T47D (cell line): Measurements from ENCODE around the gene LDHD.
"Not testable (repeated sequence)": the region's sequence is repeated elsewhere in the genome, so short reads cannot be mapped to it uniquely, and the experiment has no call there.

Experiments used
- DNase-seq, 2 experiments: peaks; one replicate each; pipeline versions ENCODE4 v3.0.0 to v3.0.0-alpha.2; 2011 to 2012; ENCODE audit warnings: low read depth in 1 of 2, low spot score in 1 of 2
- JUND ChIP-seq: IDR thresholded peaks from 2 replicates; pipeline ENCODE4 v1.6.1; 2012; ENCODE audit warnings: low read depth
- in situ Hi-C: cut with HindIII; loops from 2 replicates; pipeline ENCODE4 v1.10.0; 2016; ENCODE audit warnings: low sequenced_read_pairs, low pct_unique_long_range_greater_than_20kb

Gene LDHD

GRCh38 chr16:75100603-75100990 lies 16.0 kb downstream of the LDHD start:
- in situ Hi-C loops, result no loop called here
- DNase-seq, result no peak
- TF ChIP-seq JUND, result no peak

- in situ Hi-C loops, result no loop called here
- DNase-seq, result no peak
These were observed 16.6 kb downstream of the LDHD start for GRCh38 chr16:75099738-75100602.

DNA sequence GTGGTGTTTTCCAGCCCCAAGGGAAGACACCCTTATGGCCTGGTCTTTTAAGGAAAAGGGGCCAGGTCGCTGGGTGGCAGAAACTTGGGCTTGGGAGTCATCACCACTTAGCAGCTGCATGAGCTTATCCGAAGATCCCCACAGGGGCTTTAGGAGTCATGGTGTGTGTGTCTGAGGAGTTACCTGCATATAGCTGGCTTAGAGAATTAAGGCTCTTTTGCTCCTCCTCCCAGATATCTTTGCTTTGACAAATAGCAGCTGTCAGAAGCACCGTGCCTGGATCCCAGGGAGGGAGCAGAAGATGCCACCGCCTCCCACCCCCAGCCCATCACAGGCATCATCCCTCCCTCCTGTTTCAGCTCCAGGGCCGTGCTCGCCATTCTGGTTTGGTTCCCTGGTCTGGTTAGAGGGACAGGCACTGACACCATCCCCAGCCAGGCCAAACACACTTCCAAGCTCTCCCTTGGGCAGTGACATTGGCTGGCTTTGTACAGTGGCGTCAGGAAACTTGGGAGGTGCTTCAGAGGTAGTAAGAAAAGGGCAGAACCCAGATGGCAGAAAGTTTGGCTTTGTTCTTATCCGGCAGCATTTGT lies 17.4 kb downstream of the LDHD start:
- in situ Hi-C loops, result no loop called here
- peak in 1 of 2 experiments; percentile 42 for DNase-seq
- no peak for TF ChIP-seq JUND

More at GRCh38 chr16:75099738-75100602, 16.6 kb downstream of the LDHD start:
- TF ChIP-seq JUND, result no peak

DNA sequence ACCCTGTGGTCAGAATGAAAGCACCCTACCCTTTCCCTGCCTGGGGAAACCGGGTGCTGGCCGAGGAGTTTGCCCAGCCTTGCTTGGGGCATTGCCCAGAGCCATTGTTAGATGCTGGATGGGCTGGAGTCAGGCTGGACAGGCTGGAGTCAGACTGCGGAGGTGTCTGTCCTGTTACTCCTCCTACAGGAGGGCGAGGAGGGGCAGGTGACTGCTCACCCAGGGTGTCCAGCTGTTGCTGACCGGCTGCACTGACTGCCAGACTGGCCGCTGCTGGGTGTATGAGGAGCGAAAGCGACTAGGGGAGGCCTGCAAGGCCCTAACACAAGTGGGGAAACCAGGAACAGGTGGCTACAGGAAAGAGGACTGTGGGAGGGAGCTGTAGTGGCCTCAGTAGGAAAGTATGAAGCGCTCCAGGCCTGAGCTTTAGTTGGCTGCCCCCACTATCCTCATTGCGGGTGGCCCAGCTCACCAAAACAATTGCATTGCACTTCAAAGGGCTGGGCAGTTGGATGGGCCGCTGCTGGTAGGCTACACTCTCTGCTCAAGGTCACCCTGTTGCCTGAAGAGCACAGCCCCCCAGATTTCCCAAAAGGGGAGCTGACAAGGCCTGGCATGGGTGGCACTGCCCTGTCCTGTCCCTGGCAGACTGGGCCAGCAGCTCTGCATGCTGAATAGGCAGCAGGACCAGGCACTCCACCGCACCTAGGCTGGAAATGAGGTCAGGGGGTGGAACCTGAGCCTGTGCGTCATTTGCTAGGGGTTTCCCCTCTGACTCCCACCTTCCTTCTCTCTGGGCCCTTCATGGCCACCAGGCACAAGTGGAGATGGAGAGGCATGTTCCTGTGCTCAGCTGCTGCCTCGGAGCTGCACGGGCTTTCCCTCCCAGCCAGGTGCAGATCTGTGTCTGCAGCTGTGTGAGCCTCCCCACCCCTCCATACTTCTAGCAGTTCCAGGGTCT lies 18.4 kb downstream of the LDHD start:
- no peak for DNase-seq
- TF ChIP-seq JUND, result no peak
- in situ Hi-C loops, result no loop called here

DNA sequence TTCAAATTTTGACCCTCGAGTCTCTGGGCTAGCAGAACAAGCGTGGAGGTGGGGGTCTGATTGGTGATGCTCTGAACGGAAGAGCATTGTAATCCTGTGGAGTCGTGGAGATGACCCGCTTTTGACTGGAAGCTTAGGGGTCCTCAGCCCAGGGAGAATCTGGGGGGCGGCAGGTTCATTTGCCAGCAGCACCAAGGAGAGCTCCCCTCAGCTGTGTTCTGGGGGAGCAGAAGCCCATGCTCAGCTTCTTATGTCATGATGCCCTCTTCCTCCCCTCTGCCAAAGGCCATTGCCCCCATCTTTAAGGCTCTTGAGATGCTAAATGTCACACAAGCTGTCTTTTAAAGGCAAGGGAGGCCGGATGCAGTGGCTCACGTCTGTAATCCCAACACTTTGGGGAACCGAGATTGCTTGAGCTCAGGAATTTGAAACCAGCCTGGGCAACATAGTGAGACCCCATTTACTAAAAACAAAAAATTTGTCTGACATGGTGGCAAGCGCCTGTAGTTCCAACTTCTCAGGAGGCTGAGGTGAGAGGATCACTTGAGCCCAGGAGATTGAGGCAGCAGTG lies 19.3 kb downstream of the LDHD start:
- in situ Hi-C loops, result no loop called here
- TF ChIP-seq JUND, result no peak
- no peak for DNase-seq

DNA sequence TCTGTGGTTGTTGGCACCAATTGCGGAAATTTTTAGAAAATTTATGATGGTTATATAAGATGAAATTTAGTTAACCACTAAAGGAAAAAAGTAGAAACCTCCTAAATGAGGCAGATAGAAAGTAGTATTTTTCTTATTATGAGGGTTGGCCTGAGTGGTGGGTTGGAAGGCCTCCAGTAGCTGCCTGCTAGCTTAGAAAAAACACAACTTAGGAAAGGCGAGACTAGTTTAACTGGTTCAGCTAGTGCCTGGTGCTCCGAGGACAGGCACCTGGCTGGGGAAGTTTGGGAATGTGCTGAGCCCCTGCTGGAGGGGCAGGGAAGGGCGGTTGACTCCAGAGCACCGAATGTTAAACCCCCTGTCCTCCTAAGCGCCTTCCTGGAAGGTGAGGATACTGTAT lies 19.9 kb downstream of the LDHD start:
- TF ChIP-seq JUND, result no peak
- in situ Hi-C loops, result no loop called here
- peak; percentile 78 to 96 for DNase-seq

DNA sequence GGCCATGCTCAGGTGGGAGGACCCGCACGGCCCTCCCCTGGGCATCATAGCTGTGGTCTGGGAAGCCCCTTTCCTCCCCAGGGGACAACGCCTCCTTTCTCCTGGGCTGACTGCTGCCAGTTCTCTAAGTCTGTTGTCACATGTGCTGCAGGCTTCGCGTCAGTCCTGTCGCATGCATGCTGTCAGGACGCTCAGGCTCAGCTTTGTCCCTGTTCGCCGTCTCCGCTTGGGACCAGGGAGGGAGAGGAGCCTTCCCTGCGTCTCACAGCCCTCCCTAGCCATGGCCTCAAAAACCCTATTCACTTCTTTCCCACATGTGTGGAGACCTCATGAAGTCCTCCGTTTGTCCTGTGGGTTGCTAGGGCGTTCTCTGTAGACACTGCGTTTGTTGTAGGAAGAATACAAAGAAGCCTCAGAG lies 21.4 kb downstream of the LDHD start:
- in situ Hi-C loops, result no loop called here

GRCh38 chr16:75093598-75094540 lies 22.7 kb downstream of the LDHD start:
- no peak for DNase-seq
- in situ Hi-C loops, result no loop called here
- no peak for TF ChIP-seq JUND

More for the DNA sequence above, 21.4 kb downstream of the LDHD start:
- no peak for DNase-seq
- no peak for TF ChIP-seq JUND

- DNase-seq, result no peak
- in situ Hi-C loops, result no loop called here
- TF ChIP-seq JUND, result no peak
These were observed 23.8 kb downstream of the LDHD start for GRCh38 chr16:75092777-75093176.

- DNase-seq, in situ Hi-C loops: not testable (repeated sequence)
These were observed 25.0 kb downstream of the LDHD start for GRCh38 chr16:75091619-75092018.

DNA sequence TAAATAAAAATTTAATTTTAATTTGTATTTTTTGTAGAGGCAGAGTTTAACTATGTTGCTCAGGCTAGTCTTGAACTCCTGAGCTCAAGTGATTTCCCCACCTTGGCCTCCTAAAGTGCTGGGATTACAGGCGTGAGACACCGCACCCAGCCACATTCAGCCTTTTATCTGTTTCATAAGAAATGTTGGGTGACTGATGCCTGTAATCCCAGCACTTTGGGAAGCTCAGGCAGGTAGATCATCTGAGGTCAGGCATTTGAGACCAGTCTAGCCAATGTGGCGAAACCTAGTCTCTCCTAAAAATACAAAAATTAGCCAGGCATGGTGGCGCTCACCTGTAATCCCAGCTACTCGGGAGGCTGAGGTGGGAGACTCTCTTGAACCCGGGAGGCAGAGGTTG lies 25.7 kb downstream of the LDHD start:
- in situ Hi-C loops, DNase-seq: not testable (repeated sequence)
